HG03342 (cell line): Measurements from ENCODE around the gene CHRNB1.

Source experiments
- ATAC-seq: cut with Tn5 transposase; IDR thresholded peaks from one replicate; pipeline ENCODE4 v1.9.1; 2021; ENCODE audit warnings: mild to moderate bottlenecking, moderate library complexity; ENCODE audit not compliant: unreplicated experiment

CHRNB1 gene

GRCh38 chr17:7437369-7437863, 7.4 kb upstream of the CHRNB1 start:
- ATAC-seq: no peak

DNA sequence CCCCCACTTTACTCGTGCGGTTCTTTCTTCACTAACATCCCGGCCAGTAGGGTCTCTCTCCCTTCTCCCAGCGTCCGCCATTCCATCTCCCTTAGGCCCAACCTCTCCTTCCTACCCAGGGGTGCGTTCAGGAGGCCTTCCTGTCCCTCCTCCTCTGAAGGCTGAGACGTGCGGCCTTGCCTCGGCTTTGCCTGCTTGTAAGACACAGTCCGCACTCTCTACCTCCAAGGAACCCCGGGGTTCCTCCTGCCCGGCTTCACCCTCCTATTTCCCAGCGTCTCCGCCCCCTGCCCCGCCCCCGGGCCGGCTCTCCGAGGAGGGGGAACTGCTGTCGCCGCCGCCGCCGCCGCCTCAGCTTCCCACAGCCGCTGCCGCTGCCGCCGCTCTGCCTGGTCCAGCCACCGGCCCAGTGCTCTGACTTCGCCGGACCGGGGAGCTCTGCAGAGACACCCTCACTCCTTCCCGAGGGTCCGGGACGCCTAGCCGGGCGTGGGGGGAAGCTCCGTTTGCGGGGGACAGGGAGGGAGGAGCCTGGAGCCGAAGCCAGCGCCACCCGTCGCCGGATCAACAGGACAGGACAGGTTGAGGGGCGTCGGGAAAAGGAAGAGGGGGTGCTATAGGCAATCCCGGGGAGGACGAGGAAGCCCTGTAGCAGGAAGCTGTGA, 6.8 kb upstream of the CHRNB1 start:
- no peak for ATAC-seq

GRCh38 chr17:7438656-7439460, 6.0 kb upstream of the CHRNB1 start:
- ATAC-seq: no peak

DNA sequence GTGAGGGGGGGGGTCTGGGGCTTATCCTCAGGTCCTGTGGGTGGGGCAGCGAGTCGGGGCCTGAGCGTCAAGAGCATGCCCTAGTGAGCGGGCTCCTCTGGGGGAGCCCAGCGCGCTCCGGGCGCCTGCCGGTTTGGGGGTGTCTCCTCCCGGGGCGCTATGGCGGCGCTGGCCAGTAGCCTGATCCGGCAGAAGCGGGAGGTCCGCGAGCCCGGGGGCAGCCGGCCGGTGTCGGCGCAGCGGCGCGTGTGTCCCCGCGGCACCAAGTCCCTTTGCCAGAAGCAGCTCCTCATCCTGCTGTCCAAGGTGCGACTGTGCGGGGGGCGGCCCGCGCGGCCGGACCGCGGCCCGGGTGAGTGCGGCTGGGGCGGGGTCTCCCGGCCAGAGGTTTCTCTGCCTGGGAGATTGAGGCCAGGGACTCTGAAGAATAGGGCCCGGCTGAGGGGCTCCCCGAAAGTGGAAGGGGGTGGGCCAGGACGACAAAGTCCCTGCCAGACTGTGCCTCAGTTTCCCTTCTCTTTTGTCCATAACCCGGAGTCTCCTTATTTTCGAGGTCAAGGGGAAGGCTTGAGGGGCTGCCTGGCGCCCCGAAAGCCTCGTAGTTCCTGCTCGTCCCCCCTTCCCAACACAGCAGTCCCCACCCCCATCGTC, 5.3 kb upstream of the CHRNB1 start, which contains the start of gene FGF11:
Gene FGF11 (plus strand): TSS at position 51 of the 651 bp plus-strand sequence. CDS start 109 bp downstream, at position 160.
- ATAC-seq: no peak

- ATAC-seq: no peak
Measured at GRCh38 chr17:7440113-7440833, 4.6 kb upstream of the CHRNB1 start.

DNA sequence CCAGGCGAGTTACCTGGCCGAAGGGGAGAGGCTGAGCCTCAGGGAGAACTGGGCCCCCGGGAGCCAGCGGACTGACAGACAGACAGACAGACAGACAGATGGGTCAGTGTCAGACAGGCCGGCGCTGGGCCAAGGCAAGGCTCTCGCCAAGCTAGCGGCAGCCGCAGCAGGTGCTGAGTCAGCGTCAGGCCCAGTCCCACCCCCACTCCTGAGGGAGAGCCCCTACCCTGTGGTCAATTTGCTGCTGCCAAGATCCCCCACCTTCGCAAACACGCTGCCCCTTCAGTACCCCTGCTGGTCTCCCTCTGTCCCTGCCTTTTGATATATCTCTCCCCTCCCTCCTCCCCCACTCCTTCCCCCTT, 4.0 kb upstream of the CHRNB1 start:
- ATAC-seq: no peak

DNA sequence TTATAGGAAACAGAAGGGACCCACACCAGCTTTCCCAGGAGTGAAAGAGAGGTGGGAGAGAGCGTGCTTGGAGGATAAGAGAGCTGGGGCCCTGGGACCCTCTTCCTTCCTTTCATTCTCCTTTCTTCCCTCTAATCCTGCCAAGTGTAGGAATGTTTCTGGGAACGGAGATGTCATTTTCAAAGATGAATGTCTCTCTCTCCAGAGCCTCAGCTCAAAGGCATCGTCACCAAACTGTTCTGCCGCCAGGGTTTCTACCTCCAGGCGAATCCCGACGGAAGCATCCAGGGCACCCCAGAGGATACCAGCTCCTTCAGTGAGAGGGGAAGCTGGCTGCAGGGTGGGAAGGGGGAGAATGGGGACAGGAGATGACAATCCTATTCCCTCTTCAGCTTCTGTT, 3.6 kb upstream of the CHRNB1 start:
- ATAC-seq: no peak

GRCh38 chr17:7442142-7442541, 2.7 kb upstream of the CHRNB1 start:
- ATAC-seq: no peak

GRCh38 chr17:7443499-7444485, 1.1 kb upstream of the CHRNB1 start:
- ATAC-seq: no peak

GRCh38 chr17:7445619-7445968, 733 bp downstream of the CHRNB1 start:
- ATAC-seq: no peak

- no peak for ATAC-seq
Measured at GRCh38 chr17:7448461-7448860, 3.6 kb downstream of the CHRNB1 start.

DNA sequence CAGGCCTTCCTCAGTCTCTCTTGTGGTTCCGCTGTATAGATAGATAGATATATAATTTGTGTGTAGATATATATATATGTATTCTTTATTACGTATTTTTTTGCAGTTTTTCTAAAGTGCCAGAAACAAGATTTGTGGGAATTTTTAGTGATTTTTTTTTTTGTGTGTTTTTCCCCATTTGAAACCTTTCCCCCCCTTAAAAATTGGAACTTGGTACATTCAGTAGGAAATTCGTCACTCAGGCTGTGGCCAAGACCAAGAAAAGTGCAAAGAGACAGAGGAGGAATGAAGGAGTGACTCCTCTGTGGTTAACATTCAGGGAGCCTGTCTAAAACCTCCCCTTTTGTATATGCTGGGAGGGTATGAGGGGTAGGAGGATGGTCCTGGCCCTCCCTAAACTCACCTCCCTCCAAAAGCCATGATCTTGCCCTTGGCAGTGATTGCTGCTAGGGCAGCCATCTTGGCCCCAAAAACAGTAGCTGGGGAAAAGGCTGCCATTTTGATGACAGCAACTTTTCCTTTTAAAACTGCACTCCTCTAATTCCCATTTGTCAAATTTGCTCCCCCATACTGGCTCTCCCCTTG, 15.2 kb downstream of the CHRNB1 start:
- ATAC-seq: no peak

GRCh38 chr17:7460850-7461660, 16.2 kb downstream of the CHRNB1 start:
- no peak for ATAC-seq

DNA sequence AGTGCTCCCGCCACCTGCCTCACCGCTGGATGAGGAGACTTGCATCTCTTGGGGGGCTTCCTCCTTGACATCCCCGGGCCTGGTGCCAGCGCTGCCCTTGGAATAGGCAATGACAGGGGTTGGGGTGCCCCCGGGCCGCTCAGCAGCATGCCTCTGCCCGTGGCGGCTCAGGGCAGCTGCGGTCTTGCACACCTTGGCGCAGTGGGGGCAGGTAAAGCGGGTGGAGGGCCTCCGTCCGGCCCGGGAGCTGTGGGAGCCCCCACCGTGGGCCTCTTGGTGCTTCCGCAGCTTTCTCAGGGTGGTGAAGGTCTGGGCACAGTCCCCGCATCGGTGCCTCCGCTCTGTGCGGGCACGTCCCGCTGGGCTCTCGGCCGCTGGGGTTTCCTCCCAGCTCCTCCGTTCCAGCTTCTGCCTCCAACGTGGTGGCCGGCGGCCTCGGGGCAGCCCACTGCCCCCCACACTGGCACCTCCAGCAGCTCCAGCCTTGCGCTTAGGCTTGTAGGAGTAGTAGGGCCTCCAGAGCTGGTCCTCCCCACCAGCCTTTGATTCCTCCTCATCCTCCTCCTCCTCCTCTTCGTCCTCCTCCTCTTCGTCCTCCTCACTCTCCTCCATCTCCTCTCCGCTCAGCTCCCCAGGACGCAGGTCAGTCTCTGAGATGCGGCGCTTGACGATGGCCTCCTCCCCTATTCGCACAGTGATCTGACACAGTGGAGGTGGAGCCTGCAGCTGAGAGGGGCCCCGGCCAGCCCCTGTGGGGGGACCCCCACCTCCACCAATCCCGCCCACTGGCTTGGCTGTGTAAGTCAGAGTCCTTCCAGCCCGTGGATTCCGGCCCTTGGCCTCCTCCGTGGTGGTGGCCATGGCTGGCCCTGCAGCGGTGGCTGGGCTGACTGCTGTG, 17.9 kb downstream of the CHRNB1 start:
- ATAC-seq: no peak

GRCh38 chr17:7463372-7463846, 18.5 kb downstream of the CHRNB1 start:
- no peak for ATAC-seq

DNA sequence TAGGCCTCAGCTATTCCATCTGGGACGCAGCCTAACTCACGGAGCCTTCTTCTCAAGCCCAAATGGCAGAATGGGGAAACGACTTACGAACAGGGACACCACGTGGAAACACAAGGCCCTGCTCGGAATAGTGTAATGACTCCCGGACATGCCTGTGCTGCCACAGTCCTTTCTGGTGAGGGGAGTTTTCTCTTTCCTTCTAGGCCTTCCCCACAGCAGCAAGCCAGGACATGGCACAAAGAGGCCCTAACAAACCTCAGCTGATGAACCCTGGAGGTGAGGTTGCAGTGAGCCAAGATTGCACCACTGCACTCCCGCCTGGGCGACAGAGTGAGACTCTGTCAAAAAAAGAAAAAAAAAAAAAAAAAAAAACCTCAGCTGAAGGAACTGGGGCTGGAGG, 19.2 kb downstream of the CHRNB1 start:
- no peak for ATAC-seq

GRCh38 chr17:7465597-7466275, 20.9 kb downstream of the CHRNB1 start:
- no peak for ATAC-seq
